Umbilical cord (tissue), 2 donors: Measurements from ENCODE around the gene HES3. TPM values are rescaled to one million over a fixed set of nuclear protein-coding genes. Genes with fewer than 3 reads are reported as not detected.
A peak's percentile ranks its signal among the peaks of the same experiment; 100 is the strongest.

Experiments used
- DNase-seq: peaks from one replicate; pipeline ENCODE4 v3.0.0-alpha.2; 2015; ENCODE audit warnings: low spot score
- total RNA-seq: library from RNA; depleted of rRNA; stranded (reverse); fragments of >200 nt; gene quantifications from one replicate; pipeline ENCODE4 v1.2.3, GENCODE V29; 2014; ENCODE audit warnings: low replicate concordance; ENCODE audit not compliant: insufficient read depth

The HES3 gene
- total RNA-seq, 1 donor from 2014 or later, result not detected

DNA sequence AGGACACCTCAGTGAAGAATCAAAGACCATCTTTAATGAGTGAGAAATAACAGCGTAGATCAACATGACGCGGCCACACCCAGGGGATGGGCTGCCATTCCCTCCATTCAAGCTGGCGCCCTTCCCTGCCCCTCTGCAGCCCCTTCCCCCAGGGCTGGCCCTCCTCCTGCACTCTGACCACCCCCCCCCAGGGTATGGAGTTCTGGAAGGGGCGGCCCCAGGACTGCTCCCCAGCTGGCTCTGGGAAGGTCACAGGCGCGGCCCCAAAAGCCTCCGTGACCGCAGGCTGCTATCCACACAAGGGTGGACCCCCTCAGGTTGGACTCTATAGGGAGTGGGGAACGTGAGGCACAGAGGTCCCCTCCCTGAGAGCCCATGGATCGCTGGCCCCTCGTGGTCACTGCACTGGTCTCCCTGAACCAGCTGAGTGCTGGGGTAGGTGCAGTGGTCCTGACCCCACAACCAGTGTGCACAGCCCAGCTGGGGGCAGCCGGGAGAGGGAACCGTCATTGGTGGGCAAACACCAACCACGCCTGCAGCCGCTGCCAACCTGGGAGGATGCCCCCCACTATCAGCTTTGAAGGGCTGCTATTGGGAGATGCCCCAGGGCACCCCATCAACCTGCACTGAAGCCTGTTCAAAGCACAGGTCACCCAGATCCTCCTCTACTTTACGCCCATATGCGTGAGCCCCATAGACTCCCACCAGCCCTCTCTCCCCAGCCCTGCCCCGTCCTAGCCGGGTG lies 33.0 kb downstream of the HES3 start:
- DNase-seq, result no peak

DNA sequence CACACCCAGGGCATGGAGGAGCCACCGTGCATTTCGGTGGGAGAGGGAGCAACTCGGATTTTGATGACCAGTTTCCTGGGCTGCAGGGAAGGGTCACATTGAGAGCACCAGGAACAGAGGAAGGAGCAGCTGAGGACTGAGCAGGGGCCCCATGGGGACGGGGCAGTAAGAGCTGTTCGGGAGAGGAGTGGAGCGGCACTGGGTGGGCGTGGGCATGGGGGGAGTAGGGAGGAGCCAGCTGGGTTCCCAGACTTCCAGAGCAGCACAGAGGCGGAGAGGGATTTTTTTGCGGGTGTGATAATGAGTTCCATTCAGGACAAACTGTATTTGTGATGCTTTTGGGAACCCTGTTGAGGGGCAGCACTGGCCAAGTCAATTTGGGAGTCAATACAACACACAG lies 34.3 kb downstream of the HES3 start:
- no peak for DNase-seq

DNA sequence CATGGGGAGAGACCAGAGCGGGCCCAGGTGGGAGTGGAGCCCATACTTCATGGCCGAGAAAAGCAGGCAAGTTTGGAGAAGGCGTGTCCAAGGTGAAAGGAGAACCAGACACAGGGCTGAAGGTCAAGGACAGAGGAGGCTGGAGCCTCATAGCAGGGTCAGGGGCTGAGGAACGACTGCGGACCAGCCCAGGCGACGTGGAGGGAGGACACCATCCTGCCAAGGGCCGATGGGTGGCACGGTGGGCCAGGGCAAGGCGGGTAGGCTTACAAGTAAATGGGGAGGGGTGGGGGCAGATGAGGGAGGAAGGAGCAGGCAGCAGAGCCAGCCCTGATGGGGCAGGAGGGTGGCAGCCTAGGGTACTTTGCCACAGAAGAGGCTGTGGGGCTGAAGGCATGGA lies 35.1 kb downstream of the HES3 start:
- DNase-seq, result no peak

DNA sequence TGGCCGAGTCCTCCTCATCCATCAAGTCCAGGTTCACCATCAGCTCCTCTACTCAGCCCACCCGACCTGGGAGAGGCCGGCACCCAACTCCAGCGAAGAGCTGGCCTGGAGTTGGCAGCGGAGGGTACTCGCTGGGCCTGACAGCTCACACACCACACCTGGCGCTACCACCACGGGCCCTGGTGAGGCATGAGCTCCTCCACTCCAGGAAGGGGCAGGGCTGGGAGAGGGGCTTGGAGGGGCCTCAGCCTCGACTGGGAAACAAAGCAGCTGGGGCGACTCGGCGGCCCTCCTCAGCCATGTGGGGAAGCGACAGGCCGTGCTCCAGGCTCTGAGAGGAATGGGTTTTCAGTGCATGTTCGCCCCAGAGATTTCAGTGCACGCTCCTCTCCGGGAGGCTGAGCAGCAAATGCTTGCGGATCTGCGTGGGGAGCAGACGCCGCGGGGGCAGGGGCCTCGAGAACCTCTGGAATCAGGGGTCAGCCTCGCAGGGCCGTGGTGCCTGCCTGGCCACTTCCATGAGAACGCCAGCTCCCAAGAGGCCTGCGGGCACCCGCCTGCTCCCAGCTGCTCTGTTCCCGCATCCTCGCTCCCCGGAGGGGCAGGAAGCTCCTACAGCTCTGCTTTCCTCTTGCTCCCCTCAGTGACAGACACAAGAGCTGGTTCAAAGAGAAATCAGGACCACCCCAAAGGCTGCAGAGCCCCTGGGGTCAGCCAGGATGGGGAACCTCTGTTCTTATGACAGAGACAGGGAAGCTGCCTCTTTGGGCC lies 35.8 kb downstream of the HES3 start:
- no peak for DNase-seq

DNA sequence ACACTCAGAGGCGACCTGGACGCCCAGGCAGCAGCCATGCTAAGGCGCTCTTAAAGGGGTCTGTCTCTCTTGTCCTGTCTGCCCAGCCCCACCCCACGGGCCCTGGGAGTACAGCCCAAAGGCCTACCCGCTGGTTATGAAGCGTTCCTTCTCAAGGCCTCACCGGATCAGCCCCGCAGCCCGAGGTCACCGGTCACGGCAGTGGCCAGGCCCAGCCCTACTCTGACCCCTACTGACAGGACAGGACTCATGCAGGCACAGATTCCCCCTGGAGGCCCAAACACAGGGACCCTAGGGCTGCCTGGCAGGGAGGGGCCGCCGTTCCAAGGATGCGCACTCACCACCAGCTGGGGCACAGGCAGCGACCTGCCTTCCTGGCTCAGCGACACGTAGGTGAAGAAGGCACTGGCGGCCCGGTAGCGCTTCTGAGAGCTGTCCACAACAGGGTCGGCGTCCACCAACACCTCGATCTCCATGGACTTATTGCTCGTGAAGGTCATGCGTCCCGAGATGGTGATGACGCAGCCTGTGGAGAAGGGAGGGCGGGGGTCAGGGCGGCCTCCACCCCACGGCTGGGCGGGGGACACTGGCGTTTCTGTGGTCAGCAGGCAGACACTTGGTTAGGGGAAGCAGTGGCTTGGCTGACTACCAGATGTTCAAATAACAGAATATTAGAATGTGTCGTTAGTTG lies 36.9 kb downstream of the HES3 start:
- no peak for DNase-seq

DNA sequence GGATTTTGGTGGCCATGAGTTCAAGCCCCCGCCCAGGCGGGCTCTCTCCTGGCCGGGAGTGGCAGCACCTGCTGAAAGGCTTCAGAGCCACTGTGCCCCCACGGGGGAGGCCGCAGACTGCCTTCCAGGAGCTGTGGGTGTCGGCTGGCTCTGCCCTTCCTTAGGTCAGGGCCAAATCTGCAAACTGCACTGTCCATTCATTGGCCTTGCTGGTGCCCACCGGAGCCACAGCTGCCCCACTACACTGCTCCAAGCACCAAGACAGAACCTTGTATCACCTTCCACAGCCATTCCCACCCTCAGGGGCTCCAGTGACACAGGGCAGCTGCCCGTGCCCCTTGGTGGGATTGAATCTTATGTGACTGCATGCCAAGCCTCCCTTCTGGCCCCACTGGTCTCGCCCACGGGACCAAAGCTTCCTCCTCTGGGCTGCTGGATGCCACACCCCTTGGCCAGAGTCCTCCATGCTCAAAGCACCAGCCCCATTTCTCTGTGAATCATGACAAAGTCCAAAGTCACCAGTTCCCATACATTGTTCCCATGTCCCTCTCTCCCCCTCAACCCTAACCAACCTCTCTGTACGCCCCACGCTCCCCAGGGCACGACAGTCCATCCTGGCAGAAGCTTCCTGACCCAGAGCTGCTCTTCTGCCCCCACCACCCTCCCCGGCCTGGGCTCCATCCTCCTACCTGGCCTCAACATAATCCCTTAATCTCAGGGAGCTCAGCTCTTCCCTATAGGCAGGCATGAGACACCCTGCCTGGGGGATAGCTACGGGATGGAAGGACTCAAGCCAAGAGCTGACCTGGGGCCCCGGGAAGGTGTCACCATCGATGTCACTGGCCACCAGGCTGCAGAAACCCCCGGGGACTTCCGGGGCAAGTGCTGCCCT lies 37.8 kb downstream of the HES3 start:
- no peak for DNase-seq

DNA sequence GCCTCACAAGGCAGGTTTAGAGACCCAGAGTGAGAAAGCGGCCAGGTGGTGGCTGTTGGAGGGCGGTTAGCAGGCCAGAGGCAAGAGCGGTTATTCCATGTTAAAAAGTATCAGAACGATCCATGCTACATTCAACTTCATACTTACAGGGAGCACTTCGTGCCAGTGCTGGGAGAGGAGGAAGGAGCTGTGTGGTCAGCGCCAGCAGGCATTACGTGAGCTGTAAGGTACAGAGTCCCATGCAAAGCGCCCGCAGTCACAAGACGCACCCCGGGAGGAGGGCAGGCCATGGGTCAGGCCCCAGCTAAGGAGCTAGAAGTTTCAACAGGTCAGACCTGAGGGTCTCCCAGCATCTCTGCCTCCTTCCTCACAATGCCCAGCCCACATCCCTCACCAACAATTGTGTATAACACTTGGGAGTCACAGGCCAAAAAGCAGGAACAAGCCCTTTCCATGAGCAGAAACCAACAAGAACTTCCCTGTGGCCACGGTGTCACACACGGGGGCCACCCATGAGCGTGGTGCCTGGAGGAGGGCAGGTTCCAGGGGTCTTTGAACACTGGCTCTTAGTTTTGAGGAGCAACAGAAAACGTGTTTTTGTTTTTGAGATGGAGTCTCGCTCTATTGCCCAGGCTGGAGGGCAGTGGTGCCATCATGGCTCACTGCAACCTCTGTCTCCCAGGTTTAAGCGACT lies 38.7 kb downstream of the HES3 start:
- no peak for DNase-seq

DNA sequence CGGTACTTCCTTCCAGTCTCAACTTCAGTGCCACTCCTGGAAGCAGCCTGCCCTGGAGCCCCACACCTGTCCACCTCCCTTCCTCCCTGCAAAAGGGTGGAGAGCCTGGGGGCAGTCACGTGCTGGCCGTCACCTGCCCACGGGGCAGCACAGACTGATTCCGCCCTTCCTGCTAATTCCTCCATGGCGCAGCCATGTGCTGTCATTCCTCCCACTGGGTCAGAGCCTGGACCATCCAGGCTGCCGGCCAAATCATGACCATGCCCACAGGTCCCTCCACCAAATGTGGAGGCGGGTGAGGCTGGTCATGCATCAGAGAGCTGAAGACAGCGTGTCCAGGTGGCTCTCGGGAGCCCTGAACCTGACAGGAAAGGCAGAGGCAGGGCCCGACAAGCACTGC lies 41.4 kb downstream of the HES3 start:
- no peak for DNase-seq

DNA sequence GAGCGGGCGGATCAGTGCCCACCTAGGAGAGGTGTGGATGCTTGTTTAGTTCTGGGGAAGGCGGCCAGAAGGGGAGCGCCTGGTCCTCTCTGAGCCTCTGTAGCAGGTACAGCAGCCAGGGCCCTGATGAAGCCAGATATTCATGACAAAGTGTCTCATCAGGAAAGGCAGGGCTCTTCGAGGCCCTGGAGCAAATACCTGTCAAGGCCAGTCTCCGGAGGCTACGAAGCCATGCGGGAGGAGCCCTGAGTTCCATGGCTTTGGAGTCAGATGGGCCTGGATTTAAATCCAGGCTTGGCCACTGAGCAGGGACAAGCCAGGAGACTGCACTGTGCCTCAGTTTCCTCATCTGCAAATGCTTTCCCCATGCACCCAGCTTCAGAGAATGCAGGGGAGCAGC lies 42.3 kb downstream of the HES3 start:
- DNase-seq, result no peak

DNA sequence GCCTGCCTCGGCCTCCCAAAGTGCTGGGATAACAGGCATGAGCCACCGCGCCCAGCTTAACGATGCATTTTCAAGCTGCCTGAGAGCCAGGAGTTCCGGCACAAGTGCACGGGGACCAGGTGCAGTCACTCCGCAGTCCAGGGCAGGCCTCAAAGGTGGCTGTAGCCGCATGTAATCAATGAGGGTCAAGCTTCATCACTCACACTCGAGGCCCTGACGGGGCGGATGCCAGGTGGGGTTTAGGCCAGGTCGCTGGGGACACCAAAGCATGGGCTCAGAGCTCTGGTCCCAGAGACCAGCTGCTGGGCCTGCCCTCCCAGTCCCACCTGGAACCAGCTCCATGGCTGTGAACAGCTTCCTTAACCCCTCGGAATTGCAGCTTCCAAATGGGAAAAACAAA lies 43.0 kb downstream of the HES3 start:
- DNase-seq, result no peak

DNA sequence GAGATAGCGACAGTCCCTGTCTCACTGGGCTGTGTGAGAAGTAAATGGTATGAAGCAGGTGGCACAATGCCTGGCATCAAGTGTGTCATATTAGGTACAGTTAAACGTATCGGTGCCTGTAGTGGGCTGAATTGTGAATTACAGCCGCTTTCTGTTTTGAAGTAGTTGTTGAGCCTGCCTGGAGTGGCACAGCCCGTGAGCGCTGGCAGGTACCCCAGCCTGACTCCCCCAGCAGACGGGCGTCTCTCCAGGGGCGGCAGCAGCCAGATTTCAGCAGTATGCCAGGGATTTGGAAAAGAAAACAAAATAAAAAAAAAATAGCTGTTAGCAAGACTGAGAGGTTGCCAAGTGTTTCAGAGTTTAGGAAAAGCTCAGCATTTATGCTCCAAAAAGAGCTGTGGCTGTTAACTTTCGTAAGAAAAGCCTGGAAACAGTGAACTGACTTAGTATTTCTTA lies 43.5 kb downstream of the HES3 start:
- DNase-seq, result peak; percentile 19

DNA sequence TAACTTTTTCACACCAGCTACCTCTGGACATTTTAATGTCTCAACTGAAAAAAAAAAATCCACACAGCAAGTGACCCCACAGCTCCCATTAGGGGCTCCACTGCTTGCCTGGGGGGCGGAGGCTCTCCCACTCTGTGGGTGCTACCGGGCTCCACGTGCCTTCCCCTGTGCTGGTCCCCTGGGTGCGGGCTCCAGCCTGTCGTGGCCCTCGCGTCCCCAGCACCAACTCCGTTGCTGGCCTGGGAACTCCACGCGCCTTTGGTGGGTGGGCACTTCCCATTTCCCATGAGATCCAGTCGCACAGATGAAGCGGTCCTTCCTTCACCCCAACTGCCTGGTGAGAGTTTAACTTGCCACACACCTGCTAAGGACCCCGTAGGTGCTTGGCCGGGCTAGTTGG lies 44.0 kb downstream of the HES3 start:
- no peak for DNase-seq

DNA sequence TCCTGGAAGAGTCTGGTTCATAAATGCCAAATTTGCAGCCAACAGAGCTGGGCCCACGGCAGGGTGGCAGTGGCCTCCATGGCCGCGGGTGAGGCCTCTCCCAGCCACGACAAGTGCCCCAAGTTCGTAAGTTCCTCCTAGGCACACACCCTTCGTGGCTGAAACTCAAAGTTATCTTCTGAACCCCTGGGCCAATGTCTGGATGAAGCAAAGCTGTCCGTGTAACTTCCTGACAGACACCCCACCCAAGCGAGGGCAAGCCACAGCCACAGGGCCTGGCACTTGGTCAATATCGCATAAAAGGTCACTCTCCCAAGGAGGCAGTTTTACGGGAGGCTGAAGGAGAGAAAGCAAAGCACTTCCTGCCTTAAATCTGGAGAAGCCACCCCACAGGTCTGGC lies 44.7 kb downstream of the HES3 start:
- DNase-seq, result no peak

DNA sequence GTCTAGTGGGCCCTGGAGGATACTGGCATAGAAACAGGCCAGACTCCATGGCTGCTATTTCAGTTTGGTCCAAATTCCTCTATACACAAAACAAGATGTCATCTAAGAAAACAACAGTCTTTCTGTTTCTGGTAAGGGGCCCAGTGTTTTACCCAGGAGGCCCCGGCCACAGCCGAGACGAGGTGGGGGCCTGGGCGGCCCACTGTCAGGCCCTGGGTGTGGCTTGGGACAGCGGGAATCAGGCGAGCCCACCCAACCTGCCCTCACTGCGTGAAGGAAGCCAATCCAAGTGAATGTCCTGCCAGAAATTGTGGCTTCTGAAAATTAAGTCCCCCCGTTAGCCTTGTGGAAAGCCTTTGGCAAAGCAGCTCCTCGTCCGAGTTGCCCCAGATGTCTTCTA lies 48.1 kb downstream of the HES3 start:
- no peak for DNase-seq

DNA sequence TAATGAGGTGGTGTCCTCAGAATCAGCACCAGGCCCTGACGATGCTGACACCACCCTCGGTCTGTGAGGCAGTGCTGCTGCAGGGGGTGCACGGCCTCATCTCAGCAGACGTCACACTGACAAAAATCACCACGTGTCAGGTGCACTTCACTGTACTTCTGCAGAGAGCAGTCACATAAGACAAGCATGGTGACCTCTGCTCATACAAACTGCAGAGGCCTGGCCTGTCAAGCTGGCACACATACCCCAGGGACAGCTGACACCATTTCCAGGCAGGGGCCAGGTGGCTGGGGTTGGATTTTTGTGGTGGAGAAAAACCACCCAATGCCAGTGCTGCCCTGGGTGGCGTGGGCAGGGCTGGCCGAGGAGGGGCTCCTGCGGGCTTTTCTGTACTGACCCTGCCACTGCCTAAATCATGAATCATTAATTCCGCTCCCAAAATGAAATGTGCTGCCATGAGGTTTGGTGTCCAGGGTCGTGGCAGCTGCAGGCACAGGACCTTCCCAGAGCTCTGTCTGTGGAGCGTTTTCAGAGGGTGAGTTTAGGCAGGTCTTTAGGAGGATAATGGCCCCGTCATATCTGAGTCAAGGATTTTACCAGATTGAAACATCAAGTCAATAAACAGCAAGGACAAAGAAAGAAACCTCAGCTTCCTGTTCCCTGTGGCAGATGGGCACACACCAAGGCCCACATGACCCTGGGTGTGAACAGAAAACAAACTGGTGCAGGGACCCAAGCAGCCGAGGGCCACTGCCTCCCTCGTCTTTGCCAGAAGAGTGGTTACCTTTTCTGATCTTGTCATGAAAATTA lies 50.3 kb downstream of the HES3 start:
- no peak for DNase-seq

DNA sequence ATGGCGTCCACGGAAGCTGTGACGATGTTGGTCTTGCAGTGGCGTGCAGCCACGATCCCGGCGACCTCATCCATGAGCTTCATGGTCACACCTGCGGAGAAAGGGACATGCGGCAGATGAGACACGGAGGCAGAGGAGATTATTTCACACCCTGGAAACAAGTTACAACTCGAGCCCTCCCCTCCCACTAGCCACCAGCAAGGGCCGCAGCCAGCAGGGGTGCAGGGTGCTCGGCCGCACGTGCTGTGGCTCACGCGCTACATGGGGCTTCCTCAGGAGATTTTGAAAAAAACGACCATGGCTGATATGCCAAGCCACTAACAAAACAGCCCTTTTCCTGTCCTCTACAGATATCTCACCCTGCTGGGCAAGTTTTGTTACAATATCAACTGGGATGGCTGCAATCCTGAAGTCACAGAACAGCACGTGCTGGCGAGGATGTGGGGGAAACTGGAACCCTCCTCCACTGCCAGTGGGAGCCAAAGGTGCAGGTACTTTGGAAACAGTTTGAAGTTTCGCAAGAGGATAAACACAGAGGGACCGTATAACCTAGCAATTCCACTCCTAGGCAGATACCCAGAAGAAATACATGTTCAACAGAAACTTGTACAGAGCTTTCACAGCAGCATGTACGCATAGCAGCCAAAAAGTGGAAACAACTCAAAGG lies 51.0 kb downstream of the HES3 start:
- no peak for DNase-seq
